SK-N-MC (cell line): Measurements from ENCODE around the gene NRSN1.

Source experiments
- EZH2 ChIP-seq: fragments of 200-600 bp; sonication (generic); IDR thresholded peaks from one replicate; pipeline ENCODE4 v1.6.1; 2017; ENCODE audit warnings: antibody characterized with exemption
- FOXP2 ChIP-seq: optimal IDR thresholded peaks from 2 replicates; pipeline ENCODE3; 2011; ENCODE audit warnings: mild to moderate bottlenecking, moderate library complexity; ENCODE audit not compliant: insufficient read depth; ENCODE audit errors: extremely low read length, control extremely low read depth
- POLR2AphosphoS5 ChIP-seq: IDR thresholded peaks from 2 replicates; pipeline ENCODE4 v1.6.1; 2012; ENCODE audit warnings: mild to moderate bottlenecking, low read depth, low read length, borderline replicate concordance

DNA sequence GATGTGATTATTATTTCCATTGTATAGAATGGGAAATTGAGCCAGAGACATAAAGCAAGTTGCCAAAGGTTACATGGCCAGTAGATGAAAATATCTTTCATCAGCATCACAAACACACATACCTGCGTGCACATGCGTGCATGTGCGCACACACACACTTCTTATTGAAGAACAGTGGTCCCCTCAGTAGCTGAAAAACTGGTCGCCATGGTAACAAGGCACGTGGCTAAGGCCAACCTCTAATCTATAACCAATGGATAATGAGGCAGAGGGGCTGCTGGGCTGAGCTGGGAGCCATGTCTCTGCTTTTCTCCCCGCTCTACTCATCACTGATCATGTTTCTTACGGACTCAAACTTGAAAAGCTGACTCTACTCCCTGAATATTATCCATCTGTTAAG, 60.3 kb downstream of the NRSN1 start:
- TF ChIP-seq EZH2 (no peak), POLR2AphosphoS5 (no peak), FOXP2 (no peak)
